NT2/D1 (cell line): ENCODE results near the gene ADPRH.

ENCODE experiments used
- DNase-seq: peaks from one replicate; pipeline ENCODE4 v3.0.0-alpha.2; 2011; ENCODE audit warnings: low read depth, low spot score
- H3K27me3 ChIP-seq: 2 replicates; pipeline ENCODE4 v1.6.0; 2011; ENCODE audit warnings: mild to moderate bottlenecking; ENCODE audit not compliant: insufficient read length, insufficient read depth
- H3K36me3 ChIP-seq: 2 replicates; pipeline ENCODE4 v1.6.1; 2011; ENCODE audit warnings: mild to moderate bottlenecking, low read length, mixed read lengths; ENCODE audit not compliant: insufficient read depth, insufficient read length
- H3K4me1 ChIP-seq: 2 replicates; pipeline ENCODE4 v1.5.1; 2011; ENCODE audit not compliant: insufficient read depth, insufficient read length
- H3K4me3 ChIP-seq: 2 replicates; pipeline ENCODE4 v1.5.1; 2011; ENCODE audit warnings: low read depth; ENCODE audit not compliant: insufficient read length
- H3K9ac ChIP-seq: 2 replicates; pipeline ENCODE4 v1.6.0; 2011; ENCODE audit warnings: low read depth; ENCODE audit not compliant: insufficient read length
- H3K9me3 ChIP-seq: 2 replicates; pipeline ENCODE4 v1.5.1; 2011; ENCODE audit warnings: mild to moderate bottlenecking, low read length; ENCODE audit not compliant: insufficient read depth
- SUZ12 ChIP-seq: IDR thresholded peaks from 2 replicates; pipeline ENCODE4 v1.6.1; 2011; ENCODE audit not compliant: insufficient read length, insufficient read depth; ENCODE audit errors: extremely low read depth
- YY1 ChIP-seq: IDR thresholded peaks from 2 replicates; pipeline ENCODE4 v1.6.1; 2011; ENCODE audit not compliant: insufficient read length, insufficient read depth
- ZNF274 ChIP-seq: IDR thresholded peaks from 2 replicates; pipeline ENCODE4 v1.6.1; 2011; ENCODE audit warnings: mild to moderate bottlenecking, low read depth, low read length

The ADPRH gene

DNA sequence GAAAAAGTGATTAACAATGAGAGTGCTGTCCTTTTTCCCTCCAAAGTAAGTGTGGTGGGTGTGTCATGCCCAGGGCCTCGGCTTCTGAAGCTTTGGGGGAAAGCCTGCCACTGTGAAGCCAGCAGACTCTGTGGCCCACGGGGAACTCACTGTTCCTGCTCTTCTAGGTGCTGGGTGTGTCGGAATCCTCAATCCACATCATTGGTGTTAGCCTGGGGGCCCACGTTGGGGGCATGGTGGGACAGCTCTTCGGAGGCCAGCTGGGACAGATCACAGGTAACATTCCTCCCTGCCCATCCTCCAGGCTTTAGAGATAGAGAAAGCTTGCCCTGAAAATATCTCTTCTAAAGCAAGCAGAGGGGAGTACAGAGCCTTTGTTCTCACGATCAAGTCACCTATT, 30.0 kb downstream of the ADPRH start:
- no peaks in the 10 kb centered on the region for H3K27me3 ChIP-seq
- H3K9me3 ChIP-seq = no peaks in the 10 kb centered on the region
- DNase-seq = no peak
- no peak for TF ChIP-seq ZNF274
- no peak for TF ChIP-seq YY1
- TF ChIP-seq SUZ12 = no peak
- H3K9ac ChIP-seq = no peak overlapping the region
- no peaks in the 10 kb centered on the region for H3K36me3 ChIP-seq
- H3K4me1 ChIP-seq = peaks cover 2% of the 10 kb centered on the region
- H3K4me3 ChIP-seq = no peak overlapping the region

DNA sequence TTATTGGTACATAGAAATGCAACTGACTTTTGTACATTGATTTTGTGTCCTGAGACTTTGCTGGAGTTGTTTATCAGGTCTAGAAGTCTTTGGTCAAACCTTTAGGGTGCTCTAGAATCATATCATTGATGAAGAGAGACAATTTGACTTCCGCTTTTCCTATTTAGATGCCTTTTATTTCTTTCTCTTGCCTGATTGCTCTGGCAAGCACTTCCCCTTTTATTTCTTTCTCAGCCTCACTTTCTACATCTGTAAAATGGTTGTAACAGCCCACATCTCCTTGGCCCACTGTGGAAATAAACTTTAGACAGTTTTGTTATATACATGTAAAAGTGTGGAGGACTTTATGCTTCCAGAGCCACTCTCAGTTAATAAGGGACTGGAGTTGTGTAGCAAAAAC, 32.4 kb downstream of the ADPRH start:
- Histone ChIP-seq H3K4me1 (no peaks in the 10 kb centered on the region), H3K9ac (no peak overlapping the region), H3K4me3 (no peak overlapping the region), H3K9me3 (no peaks in the 10 kb centered on the region), H3K36me3 (no peaks in the 10 kb centered on the region), H3K27me3 (no peaks in the 10 kb centered on the region)
- no peak for TF ChIP-seq SUZ12
- no peak for TF ChIP-seq ZNF274
- TF ChIP-seq YY1 = no peak
- no peak for DNase-seq

DNA sequence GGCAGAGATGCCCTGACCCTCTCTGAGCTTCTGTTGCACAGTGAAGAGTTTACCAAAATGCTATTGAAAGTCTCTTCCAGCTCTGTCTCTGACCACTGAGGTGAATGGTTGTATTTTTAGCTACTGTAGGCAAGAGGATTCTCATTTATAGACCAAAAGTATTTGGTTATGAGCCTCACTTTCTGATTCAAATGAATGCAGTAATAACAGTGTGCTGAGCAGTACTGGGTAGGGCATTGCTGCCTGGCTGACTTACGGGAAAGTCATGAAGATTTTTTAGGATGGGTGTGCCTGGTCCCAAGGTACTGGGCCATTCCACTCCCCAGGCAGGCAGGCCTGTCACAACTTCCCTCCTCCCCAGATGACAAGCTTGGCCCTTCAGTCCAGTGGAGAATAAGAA, 33.9 kb downstream of the ADPRH start:
- Histone ChIP-seq H3K36me3 (no peaks in the 10 kb centered on the region), H3K27me3 (no peaks in the 10 kb centered on the region), H3K4me1 (no peaks in the 10 kb centered on the region), H3K9me3 (no peaks in the 10 kb centered on the region), H3K4me3 (no peak overlapping the region), H3K9ac (no peak overlapping the region)
- TF ChIP-seq SUZ12 (no peak), YY1 (no peak), ZNF274 (no peak)
- no peak for DNase-seq

DNA sequence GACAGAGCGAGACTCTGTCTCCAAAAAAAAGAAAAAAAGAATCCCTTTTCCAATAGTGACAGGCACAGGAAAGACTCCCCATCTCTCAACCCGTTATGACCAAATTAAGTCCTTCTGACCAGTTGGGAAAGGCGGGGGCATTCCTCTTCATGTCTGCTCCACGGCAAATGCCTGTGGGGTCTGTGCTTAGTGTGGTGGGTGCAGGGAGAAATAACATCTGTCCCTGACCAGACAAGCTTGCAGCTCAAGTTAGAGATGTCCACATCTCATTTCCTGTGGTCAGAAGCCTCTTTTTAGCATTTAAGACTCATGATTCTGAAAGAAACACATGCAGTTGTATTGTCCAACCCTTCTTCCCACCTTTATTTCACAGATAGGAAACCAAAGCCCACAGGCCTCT, 34.6 kb downstream of the ADPRH start:
- TF ChIP-seq ZNF274 (no peak), YY1 (no peak), SUZ12 (no peak)
- H3K9me3 ChIP-seq = no peaks in the 10 kb centered on the region
- no peak overlapping the region for H3K4me3 ChIP-seq
- H3K36me3 ChIP-seq = no peaks in the 10 kb centered on the region
- H3K4me1 ChIP-seq = no peaks in the 10 kb centered on the region
- DNase-seq = no peak
- no peaks in the 10 kb centered on the region for H3K27me3 ChIP-seq
- H3K9ac ChIP-seq = no peak overlapping the region

DNA sequence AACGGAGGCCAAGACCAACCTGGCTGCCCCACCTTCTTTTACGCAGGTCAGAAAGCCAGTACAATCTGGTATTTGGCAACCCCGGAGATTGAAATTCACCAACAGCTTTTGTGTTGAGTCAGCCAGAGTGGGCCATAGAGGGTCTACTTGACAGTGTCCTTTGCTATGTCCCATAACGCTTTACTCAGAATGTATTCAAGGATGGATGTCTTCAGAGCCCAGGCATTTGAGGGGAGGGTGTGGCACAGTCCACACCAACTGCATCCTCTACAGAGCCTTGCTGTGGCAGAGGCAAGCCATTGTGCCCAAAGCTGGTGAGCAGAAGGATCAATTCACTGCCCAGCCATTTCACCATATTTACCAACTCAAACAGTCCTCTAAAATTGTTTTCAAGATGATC, 36.8 kb downstream of the ADPRH start:
- DNase-seq = no peak

GRCh38 chr3:119619094-119619493, 39.8 kb downstream of the ADPRH start:
- H3K9me3 ChIP-seq = no peaks in the 10 kb centered on the region
- H3K27me3 ChIP-seq = no peaks in the 10 kb centered on the region
- no peak for TF ChIP-seq YY1
- TF ChIP-seq SUZ12 = no peak
- TF ChIP-seq ZNF274 = no peak
- H3K9ac ChIP-seq = no peak overlapping the region
- no peaks in the 10 kb centered on the region for H3K36me3 ChIP-seq
- no peak for DNase-seq
- H3K4me1 ChIP-seq = no peaks in the 10 kb centered on the region
- no peak overlapping the region for H3K4me3 ChIP-seq

More for the DNA sequence above, 36.8 kb downstream of the ADPRH start:
- no peak overlapping the region for H3K9ac ChIP-seq
- no peaks in the 10 kb centered on the region for H3K27me3 ChIP-seq
- no peaks in the 10 kb centered on the region for H3K9me3 ChIP-seq
- no peaks in the 10 kb centered on the region for H3K36me3 ChIP-seq
- TF ChIP-seq YY1 (no peak), SUZ12 (no peak), ZNF274 (no peak)
- no peaks in the 10 kb centered on the region for H3K4me1 ChIP-seq
- no peak overlapping the region for H3K4me3 ChIP-seq

DNA sequence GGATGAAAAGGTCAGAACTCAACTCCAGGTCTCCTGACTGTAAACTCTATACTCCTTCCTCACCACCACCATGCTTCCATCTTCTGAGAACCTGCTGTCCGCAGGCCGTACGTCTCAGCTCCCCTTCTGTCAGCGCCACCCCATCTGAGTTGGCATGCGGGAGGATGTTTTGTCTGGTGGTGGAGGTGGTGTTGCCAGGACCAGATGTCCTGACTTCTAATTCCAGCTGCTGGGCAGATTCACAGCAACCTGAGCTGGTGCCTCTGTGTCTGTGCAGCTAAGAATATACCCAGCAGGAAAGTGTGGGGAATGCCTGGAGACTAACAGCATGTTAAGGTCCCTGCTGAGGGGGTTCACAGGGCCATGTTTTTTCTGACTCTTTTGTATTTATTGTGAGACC, 41.6 kb downstream of the ADPRH start:
- H3K9ac ChIP-seq = no peak overlapping the region
- DNase-seq = no peak
- H3K9me3 ChIP-seq = no peaks in the 10 kb centered on the region
- H3K4me3 ChIP-seq = no peak overlapping the region
- no peaks in the 10 kb centered on the region for H3K4me1 ChIP-seq
- no peaks in the 10 kb centered on the region for H3K36me3 ChIP-seq
- no peaks in the 10 kb centered on the region for H3K27me3 ChIP-seq
- TF ChIP-seq YY1 (no peak), ZNF274 (no peak), SUZ12 (no peak)
